Measurements from ENCODE around the gene OLFM4.

The OLFM4 gene

DNA sequence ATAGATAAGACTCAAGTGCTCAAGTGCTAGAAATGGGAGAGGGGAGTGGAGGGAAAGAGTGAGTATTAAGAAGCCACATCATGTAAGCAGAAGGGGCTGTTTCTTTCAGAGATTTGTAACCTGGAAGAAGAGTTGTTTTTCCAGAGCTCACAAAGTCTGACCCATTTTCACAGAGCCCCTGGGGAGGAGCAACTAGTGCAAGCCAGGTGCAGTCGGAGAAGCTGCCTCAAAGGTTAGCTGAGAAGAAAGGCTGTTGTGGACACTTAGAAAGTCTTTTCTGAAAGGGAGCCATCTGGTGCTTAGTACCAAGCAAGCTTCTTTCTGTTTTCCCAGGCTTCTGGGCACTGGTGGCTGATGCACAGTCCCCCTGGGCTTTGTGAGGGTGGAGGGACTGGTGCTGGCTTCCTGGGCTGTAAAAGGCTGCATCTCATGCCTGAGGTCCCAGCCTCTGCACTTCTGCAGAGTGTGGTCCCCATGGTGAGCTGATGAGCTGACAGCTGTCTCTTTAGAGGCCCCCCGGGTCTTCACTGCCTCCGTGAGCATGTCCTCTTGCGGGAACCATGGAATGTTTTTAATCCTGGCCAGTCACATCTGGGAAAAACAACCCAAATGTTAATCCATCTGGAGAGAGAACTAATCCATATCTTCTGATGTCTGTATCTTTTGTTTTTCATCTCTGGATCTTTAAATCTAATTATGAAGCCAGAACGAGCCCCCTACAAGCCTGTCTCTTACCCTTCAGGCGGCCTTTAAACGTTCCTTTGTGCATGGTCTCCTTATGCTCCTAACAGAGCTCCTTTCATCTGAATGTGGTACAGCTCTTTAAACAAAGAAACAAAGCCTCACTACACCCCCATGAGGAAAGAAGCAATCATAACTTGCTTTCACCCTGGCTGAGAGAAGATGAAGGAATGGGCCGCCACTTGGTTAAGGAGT, 40.2 kb downstream of the OLFM4 start:
- no peak for TF ChIP-seq TAF1 (IDR thresholded peaks at IDR 0.05; ENCODE audit: borderline replicate concordance, insufficient read depth, low read length)
- TF ChIP-seq, protein P1, sequence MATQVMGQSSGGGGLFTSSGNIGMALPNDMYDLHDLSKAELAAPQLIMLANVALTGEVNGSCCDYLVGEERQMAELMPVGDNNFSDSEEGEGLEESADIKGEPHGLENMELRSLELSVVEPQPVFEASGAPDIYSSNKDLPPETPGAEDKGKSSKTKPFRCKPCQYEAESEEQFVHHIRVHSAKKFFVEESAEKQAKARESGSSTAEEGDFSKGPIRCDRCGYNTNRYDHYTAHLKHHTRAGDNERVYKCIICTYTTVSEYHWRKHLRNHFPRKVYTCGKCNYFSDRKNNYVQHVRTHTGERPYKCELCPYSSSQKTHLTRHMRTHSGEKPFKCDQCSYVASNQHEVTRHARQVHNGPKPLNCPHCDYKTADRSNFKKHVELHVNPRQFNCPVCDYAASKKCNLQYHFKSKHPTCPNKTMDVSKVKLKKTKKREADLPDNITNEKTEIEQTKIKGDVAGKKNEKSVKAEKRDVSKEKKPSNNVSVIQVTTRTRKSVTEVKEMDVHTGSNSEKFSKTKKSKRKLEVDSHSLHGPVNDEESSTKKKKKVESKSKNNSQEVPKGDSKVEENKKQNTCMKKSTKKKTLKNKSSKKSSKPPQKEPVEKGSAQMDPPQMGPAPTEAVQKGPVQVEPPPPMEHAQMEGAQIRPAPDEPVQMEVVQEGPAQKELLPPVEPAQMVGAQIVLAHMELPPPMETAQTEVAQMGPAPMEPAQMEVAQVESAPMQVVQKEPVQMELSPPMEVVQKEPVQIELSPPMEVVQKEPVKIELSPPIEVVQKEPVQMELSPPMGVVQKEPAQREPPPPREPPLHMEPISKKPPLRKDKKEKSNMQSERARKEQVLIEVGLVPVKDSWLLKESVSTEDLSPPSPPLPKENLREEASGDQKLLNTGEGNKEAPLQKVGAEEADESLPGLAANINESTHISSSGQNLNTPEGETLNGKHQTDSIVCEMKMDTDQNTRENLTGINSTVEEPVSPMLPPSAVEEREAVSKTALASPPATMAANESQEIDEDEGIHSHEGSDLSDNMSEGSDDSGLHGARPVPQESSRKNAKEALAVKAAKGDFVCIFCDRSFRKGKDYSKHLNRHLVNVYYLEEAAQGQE (IDR thresholded peaks at IDR 0.05; ENCODE audit: insufficient read depth in 1 of 2, low read depth in 2 of 2, low read length in 2 of 2), result no peak
- no peak for TF ChIP-seq FOXP2 (optimal IDR thresholded peaks at IDR 0.05; ENCODE audit: borderline replicate concordance, extremely low read depth, extremely low read length, insufficient read depth)
- TF ChIP-seq SIN3A (IDR thresholded peaks at IDR 0.05; ENCODE audit: borderline replicate concordance, insufficient read depth, low read length), result no peak
- no peak for TF ChIP-seq POLR2AphosphoS5 (IDR thresholded peaks at IDR 0.05; ENCODE audit: low read depth, low read length)

DNA sequence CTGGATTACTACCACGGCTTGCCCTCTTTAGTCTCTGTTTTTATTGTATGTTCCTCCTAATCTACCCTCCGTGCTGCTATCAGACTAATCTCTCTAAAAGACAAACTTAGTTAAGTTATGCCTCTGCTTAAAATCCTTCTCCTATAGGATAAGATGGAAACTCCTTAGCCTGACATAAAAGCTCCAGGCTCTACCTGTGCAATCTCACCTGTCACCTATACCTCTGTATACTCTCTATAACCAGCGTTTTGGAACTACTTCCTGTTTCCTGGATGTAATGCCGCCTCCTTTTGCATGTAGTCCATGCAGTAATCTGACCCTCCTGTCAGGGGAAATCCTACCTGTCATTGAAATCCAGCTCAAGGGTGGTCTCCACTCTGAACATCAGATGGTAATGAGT, 41.2 kb downstream of the OLFM4 start:
- no peak for TF ChIP-seq FOXP2 (optimal IDR thresholded peaks at IDR 0.05; ENCODE audit: borderline replicate concordance, extremely low read depth, extremely low read length, insufficient read depth)
- TF ChIP-seq TAF1 (IDR thresholded peaks at IDR 0.05; ENCODE audit: borderline replicate concordance, insufficient read depth, low read length), result no peak
- TF ChIP-seq POLR2AphosphoS5 (IDR thresholded peaks at IDR 0.05; ENCODE audit: low read depth, low read length), result no peak
- TF ChIP-seq, protein P1 (IDR thresholded peaks at IDR 0.05; ENCODE audit: insufficient read depth in 1 of 2, low read depth in 2 of 2, low read length in 2 of 2), result no peak
- no peak for TF ChIP-seq SIN3A (IDR thresholded peaks at IDR 0.05; ENCODE audit: borderline replicate concordance, insufficient read depth, low read length)

DNA sequence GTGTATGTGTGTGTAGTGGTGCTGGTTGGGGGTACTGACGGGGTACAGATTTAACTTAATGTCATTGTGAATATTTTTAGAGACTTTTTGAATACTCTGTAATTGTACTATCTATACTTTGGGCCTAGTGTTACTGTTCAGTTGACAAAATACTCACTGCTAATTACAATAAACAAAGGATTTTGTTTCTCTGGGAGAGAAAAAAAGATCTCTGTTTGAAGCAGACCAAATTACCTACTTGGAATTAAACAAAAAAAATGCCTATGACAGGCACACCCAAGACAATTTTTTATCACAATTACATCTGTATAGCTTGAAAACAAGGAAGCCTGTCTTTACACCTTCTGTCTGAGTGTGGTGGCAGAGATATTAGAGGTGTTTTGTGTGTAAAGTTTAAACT, 45.1 kb downstream of the OLFM4 start:
- no peak for TF ChIP-seq FOXP2 (optimal IDR thresholded peaks at IDR 0.05; ENCODE audit: borderline replicate concordance, extremely low read depth, extremely low read length, insufficient read depth)
- no peak for TF ChIP-seq POLR2AphosphoS5 (IDR thresholded peaks at IDR 0.05; ENCODE audit: low read depth, low read length)
- TF ChIP-seq, protein P1 (IDR thresholded peaks at IDR 0.05; ENCODE audit: insufficient read depth in 1 of 2, low read depth in 2 of 2, low read length in 2 of 2), result no peak
- no peak for TF ChIP-seq TAF1 (IDR thresholded peaks at IDR 0.05; ENCODE audit: borderline replicate concordance, insufficient read depth, low read length)
- no peak for TF ChIP-seq SIN3A (IDR thresholded peaks at IDR 0.05; ENCODE audit: borderline replicate concordance, insufficient read depth, low read length)

DNA sequence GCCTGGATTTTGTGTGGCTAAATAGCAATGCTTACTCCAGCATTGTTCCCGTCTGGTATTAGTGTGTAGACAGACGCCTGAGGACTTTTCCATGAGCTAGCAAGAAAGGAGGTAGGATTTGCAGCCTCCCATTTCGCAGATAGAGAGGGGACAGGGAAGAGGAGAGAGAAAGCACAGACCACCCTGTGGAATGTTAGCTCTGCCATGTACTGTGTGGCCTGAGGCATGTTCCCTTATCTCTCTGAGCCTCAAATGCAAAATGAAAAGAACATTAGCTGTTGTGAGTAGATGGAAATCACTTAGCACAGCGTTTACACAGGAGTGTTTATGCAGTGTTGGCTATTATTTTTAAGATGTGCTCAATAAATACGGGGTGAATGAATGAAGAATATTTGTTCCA, 45.5 kb downstream of the OLFM4 start:
- TF ChIP-seq POLR2AphosphoS5 (IDR thresholded peaks at IDR 0.05; ENCODE audit: low read depth, low read length) (no peak), SIN3A (IDR thresholded peaks at IDR 0.05; ENCODE audit: borderline replicate concordance, insufficient read depth, low read length) (no peak), TAF1 (IDR thresholded peaks at IDR 0.05; ENCODE audit: borderline replicate concordance, insufficient read depth, low read length) (no peak), FOXP2 (optimal IDR thresholded peaks at IDR 0.05; ENCODE audit: borderline replicate concordance, extremely low read depth, extremely low read length, insufficient read depth) (no peak)
- TF ChIP-seq, protein P1 (IDR thresholded peaks at IDR 0.05; ENCODE audit: insufficient read depth in 1 of 2, low read depth in 2 of 2, low read length in 2 of 2), result no peak

Data from PFSK-1 (cell line).